GM04504 (cell line): ENCODE data around the gene PRPS1L1.

Experiments used
- DNase-seq: peaks from one replicate; pipeline ENCODE4 v3.0.0-alpha.2; 2012; ENCODE audit warnings: low read depth

PRPS1L1 gene

DNA sequence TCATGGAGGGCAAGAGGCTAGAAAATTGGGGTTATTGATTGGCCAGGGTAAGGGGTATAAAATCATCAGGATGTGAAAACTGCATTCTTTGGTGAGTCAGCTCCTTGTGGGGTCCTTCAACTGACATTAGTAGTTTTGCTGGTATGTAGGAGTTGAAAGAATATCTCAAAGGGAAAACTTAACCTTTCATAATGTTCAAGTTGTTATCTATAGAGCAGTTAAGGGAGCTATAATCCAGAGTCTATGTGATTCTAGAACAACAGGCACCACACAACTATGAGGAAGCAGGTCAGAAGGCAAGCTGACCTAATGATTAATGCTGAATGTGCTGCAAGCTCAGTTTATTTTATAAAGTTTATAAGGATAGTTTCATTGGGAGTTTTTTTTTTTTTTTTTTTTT is 13.7 kb downstream of the PRPS1L1 start:
- no peak for DNase-seq

DNA sequence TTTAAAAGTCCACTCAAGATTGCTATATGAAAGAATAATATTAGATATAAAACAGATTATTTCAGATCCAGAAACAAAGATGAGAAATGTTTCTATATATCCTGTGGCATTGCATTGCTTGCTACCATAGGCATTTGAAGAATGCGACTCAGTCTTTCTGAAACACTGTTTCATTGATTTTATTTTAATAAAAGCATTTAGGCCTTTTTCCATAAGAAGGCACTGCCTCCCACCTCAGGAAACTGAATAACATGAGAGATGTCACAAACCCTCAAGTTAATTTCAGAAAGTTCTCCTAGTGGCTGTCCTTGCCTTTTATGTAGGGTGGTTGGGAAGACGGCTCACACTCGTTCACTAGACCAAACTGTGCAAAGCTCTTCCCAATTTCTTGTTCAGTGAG is 23.3 kb downstream of the PRPS1L1 start:
- no peak for DNase-seq

DNA sequence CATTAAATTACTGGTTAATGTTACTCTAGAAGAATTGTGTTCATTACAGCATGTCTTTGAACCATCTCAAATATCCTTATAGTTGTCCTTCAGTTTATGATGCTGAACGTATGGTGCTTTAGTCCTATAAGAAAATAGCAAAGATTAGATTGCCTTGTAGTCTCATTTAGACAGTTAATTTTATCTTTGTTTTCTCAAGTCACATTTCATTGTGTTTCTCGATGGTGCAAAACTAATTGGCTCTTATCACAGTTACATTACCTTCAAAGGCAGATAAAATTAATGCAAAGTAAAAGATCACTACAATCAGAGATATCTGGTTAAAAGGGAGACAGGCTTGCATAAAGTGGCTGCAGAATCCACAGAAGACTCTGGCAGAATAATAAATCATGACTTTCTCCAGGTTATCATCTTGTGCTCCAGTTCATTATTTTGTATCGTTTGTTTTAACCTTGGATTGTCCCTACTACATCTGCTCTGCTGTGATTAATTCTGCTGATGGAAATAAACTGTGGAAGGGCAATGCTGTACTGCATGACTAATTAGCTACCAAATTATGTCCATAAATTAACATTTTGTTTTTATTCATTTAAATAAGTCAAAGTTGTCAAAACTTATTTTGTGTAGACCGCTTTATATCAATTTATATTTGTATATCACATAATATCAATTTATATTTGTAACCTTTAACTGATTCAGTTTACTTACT is 24.2 kb downstream of the PRPS1L1 start:
- no peak for DNase-seq

DNA sequence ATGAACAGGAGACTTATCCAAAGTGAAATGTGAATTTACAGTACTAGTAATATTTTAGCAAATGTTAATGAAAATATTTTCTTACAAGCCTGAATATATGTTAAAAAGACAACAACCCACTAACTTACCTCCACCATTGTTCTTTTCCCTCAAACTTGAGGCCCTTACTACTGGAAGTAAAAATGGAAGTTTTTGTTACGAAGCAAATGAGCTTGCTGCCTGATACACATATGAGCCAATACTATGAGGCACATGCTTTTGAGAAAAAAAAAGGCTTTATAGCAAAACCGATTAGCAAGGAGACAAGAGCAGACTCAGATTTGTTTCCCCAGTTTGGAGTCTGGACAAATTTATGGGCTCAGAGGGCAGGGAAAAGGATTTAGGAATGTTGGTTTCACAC is 29.0 kb downstream of the PRPS1L1 start:
- no peak for DNase-seq

DNA sequence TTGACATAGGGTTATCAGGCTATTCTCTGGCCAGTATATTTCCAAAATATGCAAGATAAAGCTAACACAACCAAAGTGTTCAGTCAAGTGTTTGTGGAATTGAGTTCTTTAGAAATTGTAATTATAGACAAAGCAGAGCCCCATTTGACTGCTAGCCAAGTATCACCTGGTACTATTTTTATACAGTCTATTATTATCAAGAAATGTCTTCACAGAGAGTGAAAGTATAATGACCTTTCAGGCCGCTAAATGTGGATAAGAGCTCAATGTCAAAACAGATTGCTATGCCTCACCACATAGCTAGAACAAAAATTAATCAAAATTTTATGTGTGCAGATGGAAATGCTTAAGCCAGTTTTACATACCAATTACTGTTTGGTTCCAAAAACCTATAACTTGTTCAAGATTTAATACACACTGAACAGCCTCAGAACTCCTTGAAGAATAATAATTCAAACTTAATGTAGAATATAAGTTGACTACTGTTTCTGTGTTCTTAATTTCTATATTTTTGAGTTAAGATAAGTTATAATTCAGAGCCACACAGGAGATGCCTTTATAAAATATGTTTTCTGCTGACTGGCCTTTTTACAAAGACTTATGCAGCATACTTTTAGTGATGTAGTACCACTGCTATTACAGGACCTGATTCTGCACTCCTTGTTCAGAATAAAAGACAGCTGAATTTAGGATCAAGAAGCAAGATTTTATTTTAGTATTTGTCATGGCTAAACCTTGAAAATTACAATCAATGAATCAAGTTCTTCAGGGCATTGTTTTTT is 31.0 kb downstream of the PRPS1L1 start:
- no peak for DNase-seq

DNA sequence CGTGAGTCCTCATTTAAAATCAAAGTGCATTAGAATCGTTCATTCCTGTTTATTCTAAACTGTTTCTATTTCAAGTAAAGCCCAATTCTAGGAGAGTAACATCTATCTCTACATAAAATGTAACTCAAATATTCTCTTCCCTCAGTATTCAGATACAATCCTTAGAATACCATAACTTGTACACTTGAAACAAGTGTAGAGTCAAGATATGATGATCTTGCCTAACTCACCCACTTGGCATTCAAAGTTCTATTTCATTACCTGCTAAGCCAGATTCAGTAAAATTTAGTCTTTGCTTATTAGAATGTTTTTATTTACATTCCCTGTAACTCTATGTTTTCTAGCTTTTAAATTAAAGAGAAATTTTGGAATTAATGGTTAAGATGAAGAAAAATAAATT is 31.6 kb downstream of the PRPS1L1 start:
- DNase-seq, result no peak

DNA sequence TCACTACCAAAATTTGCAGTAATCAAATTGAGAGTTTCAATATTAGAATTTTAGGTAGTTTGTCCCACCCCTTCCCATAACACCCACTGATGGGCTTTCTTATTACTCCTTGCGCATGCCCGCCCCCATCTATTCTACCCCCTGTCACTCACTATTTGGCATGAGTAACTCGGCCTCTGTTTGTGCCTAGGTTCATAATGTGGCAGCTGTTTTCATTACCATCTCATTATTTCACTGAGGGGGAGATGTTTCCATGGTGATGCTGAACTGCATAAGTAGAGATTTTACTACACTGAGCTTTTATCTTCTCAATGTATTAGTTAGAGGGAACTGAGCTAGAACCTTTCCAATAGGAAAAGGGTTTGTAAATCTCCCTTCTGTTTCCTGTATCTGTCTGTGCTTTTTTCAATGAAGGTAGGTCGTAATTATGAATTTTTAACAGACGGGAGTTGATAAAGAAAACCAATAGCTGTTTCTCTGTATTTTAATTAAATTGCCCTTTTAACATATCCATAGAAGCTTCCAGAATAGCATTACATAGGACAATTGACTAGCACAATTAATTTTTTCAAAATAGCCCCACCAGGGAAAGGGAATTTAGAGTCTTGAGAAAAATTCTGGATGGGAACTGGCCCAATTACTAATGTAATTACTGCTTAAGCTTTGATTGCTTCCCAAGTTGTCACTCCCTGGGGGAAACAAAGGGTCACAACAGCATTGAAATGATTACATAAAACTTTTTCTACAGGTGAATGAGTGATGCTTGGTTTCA is 33.4 kb downstream of the PRPS1L1 start:
- DNase-seq, result no peak

DNA sequence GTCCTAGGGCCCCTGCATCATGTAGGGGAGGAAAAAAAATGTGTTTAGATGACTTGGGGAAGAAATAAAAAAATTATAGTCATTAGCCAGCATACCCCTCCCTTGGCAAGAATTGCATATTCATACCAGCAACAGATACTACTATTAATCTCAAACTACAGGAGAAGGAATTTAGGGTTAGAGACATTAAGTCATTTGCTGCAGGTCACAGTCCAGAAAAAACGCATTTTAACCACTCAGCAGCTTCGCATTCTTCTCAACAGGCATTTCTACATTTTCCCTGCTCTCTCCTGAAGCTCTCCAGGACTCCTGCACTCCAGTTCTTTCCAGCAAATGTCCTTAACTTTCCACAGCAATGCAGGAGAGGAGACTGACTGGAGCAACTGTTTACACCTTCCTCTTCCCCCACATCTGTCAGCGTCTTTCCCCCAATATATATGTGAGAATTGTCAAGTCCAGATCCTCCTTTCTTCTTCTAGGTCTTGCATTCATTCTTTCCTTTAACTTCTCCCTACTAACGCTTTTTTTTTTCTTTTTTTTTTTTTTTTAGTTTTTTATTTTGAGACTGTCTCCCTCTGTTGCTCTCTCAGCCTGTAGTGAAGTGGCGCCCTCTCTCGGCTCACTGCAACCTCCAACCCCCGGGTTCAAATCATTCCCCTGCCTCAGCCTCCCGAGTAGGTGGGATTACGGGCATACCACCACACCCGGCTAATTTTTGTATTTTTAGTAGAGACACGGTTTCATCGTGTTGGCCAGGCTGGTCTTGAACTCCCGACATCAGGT is 35.6 kb downstream of the PRPS1L1 start:
- DNase-seq, result no peak

DNA sequence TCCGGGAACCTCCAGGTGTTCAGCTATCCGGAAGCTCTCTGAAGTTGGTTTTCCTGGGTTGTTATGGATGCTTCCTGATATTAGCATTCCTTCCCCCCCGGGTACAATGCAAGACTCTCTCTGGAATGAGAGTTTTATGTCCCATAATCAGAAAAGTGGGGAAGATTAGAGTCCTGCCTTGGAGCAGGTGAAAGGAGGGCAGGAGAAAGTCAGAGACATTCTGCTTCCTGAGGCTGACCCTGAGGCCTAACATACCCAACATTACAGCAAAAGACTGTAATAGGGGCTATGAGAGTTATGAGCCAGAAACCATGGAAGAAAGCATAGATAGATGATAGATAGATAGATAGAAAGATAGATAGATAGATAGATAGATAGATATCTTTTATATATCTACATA is 36.9 kb downstream of the PRPS1L1 start:
- DNase-seq, result no peak

DNA sequence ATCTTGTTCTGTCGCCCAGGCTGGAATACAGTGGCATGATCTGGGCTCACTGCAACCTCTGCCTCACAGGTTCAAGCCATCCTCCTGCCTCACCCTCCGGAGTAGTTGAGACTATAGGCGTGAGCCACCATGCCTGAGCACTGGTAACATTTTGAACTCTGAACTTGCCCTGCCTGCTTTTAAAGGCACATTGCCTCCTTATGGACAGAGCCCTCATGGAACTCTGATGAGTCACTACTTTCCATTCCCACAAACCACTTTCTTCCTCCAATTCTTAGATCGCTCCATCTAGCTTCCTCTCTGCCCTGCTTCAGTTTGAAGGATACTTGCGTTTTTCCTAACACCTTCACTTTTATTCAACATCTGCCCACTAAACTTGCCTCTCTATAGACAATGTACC is 38.1 kb downstream of the PRPS1L1 start:
- no peak for DNase-seq

DNA sequence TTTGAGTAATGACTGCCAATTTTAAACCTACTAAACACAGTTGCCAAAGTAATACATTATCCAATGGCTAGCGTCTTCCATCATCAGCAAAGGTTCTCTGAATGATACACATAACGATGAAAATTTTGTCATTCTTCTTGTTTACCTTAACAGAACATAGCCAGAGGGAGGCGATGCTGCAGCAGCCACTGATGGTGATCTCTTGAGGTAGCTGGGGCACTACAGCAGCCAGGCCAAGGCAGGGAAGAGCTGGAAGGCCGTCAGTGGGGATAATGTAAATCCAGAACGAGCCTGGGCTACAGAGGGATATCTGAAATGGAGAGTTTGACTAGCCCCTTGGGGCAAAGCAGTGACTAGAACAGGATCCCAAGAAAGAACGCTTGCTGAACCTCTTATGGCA is 38.8 kb downstream of the PRPS1L1 start:
- no peak for DNase-seq

DNA sequence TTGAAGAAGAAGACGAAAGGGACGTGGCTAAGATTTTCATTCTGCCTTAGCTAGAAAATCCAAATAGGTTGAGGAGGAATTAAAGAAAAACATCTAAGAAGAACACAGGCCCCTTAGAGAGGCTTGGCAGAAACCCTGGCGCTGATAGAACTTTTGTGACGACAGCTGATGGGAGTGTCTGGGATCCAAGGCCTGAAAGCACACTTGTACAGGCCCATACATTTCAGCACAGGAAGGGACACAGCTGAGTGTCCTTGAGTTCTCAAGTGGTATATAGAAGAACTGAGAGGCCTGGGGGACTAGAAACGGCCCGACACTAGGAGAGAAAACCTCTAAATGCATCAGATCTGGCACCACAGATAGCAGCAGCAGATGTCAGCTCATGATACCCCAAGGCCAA is 39.5 kb downstream of the PRPS1L1 start:
- no peak for DNase-seq

DNA sequence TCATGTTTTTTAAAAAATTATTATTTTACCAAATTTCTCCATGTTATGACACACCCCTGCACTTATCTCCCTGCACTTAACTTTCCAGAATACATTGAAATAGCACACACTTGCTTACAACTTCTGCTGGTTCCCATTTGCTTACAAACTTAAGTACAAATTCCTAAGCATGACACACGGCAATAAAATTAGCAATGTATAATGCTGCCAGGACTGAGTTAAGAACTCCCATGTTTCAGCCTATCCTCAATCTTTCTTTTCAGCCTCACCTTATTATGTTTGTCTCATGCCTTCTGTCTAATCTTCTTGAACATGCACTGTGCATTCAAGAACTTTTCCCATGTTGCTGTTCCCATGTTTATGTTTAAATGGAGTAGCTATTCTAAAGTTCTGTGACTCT is 40.8 kb downstream of the PRPS1L1 start:
- DNase-seq, result peak; percentile 56

DNA sequence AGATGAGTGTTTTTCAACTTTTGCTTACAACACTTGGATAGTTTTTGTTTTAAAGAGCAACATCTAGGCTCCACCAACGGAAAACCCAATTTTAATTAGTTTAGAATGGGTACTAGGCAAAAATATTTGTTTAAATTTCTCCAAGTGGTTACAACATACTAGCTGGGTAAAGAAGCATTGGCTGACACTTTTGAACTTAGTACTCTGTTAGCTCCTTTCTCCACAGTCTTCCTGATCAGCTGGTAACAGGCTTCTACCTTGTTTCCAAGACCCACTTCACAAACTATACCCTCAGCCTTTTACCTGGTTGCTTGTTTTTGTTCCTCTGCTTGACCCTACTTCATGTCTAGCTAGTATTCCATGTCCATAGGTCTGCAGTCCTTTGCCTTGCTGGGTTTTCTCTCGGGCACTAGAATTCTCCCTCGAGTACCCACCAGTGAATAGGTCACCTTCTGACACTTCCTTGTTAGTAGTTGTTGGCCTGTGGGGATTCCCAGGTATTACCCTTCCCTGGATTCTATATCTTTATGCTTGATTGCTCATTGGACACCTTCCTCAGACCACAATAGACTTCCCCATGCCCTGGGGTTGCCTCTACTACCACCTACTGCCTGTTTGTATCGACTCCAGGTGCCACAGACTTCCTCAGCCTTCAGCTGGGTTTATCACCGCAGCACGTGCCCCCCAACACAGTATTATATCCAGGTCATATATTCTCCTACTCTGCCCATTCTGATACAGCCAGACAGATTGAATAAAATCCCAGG is 42.0 kb downstream of the PRPS1L1 start:
- DNase-seq, result no peak

DNA sequence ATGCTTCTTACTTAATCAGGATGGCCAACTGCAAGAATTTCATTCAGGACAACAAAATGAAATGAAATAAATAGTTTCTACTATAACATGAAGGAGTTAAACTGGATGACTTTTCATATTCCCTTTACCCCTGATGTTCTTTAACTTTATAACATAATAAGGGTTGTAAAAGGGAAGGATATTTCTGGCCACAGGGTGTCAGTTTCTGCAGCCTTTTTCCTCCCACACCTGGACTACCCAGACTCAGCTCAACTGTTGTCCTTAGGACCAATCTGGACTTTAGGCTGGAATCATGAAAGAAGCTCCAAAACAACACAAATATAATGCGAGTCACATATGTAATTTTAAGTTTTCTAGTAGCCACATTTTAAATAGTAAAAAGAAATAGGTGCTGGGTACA is 43.4 kb downstream of the PRPS1L1 start:
- no peak for DNase-seq

DNA sequence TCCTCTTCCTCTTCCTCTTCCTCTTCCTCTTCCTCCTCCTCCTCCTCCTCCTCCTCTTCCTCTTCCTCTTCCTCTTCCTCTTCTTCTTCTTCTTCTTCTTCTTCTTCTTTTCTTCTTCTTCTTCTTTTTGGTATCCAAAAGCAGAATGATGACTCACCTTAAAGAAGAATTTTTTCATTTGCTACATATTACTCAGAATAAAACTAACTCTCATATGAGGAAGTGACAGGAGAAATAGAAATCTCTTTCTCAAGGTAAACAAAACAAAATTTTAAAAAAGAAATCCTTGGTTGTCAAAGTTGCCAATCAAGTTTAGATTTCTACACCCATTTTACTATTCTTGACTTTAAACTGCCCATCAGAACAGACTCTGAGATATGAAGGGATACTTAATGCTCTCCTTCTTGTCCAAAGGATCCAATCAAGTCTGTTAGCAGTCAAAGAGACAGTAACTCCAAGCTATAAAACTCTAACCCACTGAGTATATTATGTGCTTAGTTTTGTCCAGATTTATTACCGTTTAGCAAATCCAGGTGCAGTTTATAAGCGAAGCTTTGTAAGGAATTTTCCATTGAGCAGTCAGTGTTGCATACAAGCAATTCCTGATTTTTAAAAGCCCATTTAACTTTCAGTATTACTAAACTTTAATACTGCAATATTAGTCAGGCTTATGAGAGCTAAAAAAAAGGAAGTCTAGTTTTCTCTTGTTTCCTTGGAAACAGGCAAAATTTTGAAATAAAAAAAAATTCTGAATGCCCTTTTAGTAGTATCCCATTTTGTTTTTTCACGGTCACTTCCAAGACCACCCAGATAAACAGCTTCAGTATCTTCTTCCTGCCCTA is 44.2 kb downstream of the PRPS1L1 start:
- DNase-seq, result no peak

DNA sequence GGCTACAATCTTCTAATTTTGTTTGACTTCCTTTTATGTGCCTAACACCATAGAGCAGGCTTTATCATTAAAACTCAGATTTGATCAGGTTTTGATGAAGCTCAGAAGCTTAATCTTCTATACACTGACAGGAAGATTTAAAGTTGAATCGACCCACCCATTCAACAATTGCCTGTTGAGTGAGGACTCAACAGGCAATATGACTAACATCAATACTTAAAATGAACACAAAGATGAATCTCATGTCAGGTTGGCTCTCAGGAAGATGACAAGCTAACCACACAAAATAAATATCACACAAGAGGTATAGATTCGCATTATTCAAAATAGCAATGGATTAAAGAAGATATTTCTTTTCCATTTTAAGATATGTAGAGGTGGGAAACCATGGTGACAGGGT is 50.7 kb downstream of the PRPS1L1 start:
- no peak for DNase-seq
